Colonic mucosa (tissue), 4 donors: ENCODE data around the gene FHIT. TPM values are rescaled to one million over a fixed set of nuclear protein-coding genes. Genes with fewer than 3 reads are reported as not detected.

ENCODE experiments used
- DNase-seq: peaks from one replicate; pipeline ENCODE4 v3.0.0-alpha.2; 2020
- H3K27ac ChIP-seq: fragments of 200-600 bp; one replicate; pipeline ENCODE4 v1.8.0; 2021
- H3K27me3 ChIP-seq: fragments of 200-600 bp; one replicate; pipeline ENCODE4 v1.8.0; 2021
- H3K36me3 ChIP-seq: fragments of 200-600 bp; one replicate; pipeline ENCODE4 v1.8.0; 2021
- H3K4me1 ChIP-seq: fragments of 200-600 bp; one replicate; pipeline ENCODE4 v1.8.0; 2021; ENCODE audit warnings: mild to moderate bottlenecking
- H3K4me3 ChIP-seq: fragments of 200-600 bp; one replicate; pipeline ENCODE4 v1.8.0; 2021
- H3K9ac ChIP-seq, 2 donors: one replicate each; pipeline ENCODE4 v1.7.0; 2013; ENCODE audit warnings: control low read depth in 2 of 2, low read depth in 2 of 2, low read length in 2 of 2
- H3K9me3 ChIP-seq: fragments of 200-600 bp; one replicate; pipeline ENCODE4 v1.8.0; 2021
- CTCF ChIP-seq: fragments of 200-600 bp; IDR thresholded peaks from one replicate; pipeline ENCODE4 v1.8.0; 2022; ENCODE audit warnings: antibody characterized with exemption, mild to moderate bottlenecking
- intact Hi-C: fragments of 100-400 bp; cut with DNase I; formaldehyde crosslinking; loops from one replicate; pipeline ENCODE4 v1.14.1; 2022
- total RNA-seq, 2 donors: library from RNA; stranded (reverse); fragmentation: NEBNext Ultra II Directional in 1 of 2; extraction: Animal tissue kit (Norgen Biotek cat#: 25700) in 1 of 2; gene quantifications; one replicate each; pipeline ENCODE4 v1.2.1, GENCODE V29; 2021
- donor health status: healthy.
- donor health status: DM: no; HTN: no; CAD: no.
- donor health status: DM: no; HTN: no; CAD: no.

Gene FHIT
- total RNA-seq, 2 donors from 2014 or later = 7.7 to 9.4 TPM

DNA sequence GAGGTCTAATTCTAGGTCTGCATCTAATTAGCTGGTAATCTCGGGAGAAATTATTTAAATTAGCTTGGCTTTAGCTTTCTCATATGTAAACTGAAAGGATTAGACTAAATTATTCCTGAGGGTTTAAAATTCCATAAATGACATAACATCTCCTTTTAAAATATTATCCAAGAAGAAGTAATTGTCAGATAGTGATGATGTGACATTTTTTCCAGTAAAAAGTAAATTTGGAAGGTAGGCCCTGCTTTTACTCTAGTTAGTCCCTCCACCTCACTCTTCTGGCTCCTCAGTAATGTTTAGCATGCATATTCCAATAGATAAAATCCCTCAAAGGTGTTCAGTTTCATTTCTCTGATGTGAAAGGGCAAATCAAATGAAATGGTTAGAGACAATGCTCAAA is 215.7 kb downstream of the FHIT start:
- no peaks in the 10 kb centered on the region for H3K36me3 ChIP-seq
- DNase-seq = no peak
- no peaks in the 10 kb centered on the region for H3K9me3 ChIP-seq
- H3K4me1 ChIP-seq = no peaks in the 10 kb centered on the region
- no peak overlapping the region for H3K27ac ChIP-seq
- intact Hi-C loops = no loop called here
- H3K4me3 ChIP-seq = no peak overlapping the region
- H3K9ac ChIP-seq = no peak overlapping the region
- no peak for TF ChIP-seq CTCF
- H3K27me3 ChIP-seq = no peaks in the 10 kb centered on the region

DNA sequence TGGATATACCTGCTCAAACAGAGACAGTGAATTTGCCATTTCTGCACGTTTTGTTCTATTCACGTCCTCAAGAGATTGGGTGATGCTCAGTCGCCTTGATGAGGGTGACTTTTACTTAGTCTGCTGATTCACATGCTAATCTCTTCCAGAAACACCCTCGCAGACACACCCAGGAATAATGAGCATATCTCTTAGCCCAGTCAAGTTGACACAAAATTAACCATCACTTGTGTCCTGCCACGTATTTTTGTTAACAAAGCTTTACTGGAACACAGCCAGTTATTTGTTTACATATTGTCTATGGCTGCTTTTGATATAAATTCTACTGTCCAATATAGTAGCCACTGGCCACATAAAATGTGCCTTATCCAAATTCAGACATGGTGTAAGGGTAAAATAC is 218.3 kb downstream of the FHIT start:
- Histone ChIP-seq H3K27me3 (no peaks in the 10 kb centered on the region), H3K9me3 (no peaks in the 10 kb centered on the region), H3K4me3 (no peak overlapping the region), H3K36me3 (no peaks in the 10 kb centered on the region), H3K9ac (no peak overlapping the region), H3K4me1 (no peaks in the 10 kb centered on the region), H3K27ac (no peak overlapping the region)
- TF ChIP-seq CTCF = no peak
- DNase-seq = no peak
- intact Hi-C loops = no loop called here

DNA sequence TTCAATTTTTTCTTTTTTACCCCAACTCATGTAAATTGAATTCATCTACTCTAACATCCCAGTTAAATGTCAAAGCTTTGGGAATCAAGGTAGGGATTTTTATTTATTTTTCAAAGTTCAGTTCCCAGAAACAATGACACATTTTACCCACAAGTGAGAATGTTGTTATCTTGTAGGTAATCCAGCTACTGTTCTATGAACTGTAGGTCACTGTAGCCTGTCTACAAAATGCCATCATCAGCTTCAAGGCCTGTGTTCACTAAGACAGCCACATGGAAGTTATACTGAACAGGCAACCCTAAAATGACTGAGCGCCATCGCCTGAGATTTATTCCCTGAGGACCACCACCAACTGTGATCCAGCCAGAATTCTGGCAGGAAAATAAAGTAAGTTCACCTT is 219.7 kb downstream of the FHIT start:
- H3K36me3 ChIP-seq = no peaks in the 10 kb centered on the region
- no peak for TF ChIP-seq CTCF
- no peaks in the 10 kb centered on the region for H3K9me3 ChIP-seq
- H3K4me3 ChIP-seq = no peak overlapping the region
- no peaks in the 10 kb centered on the region for H3K4me1 ChIP-seq
- H3K27me3 ChIP-seq = no peaks in the 10 kb centered on the region
- intact Hi-C loops = no loop called here
- no peak overlapping the region for H3K9ac ChIP-seq
- no peak for DNase-seq
- H3K27ac ChIP-seq = no peak overlapping the region

- no peaks in the 10 kb centered on the region for H3K27me3 ChIP-seq
- no peaks in the 10 kb centered on the region for H3K36me3 ChIP-seq
- no peak overlapping the region for H3K9ac ChIP-seq
- no peaks in the 10 kb centered on the region for H3K4me1 ChIP-seq
- intact Hi-C loops = no loop called here
- H3K4me3 ChIP-seq = no peak overlapping the region
- TF ChIP-seq CTCF = no peak
- H3K27ac ChIP-seq = no peak overlapping the region
- no peak for DNase-seq
- no peaks in the 10 kb centered on the region for H3K9me3 ChIP-seq
These were observed 220.7 kb downstream of the FHIT start for GRCh38 chr3:61030469-61031035.

GRCh38 chr3:61029194-61029593 is 222.1 kb downstream of the FHIT start:
- no peak for DNase-seq
- Histone ChIP-seq H3K36me3 (no peaks in the 10 kb centered on the region), H3K9me3 (no peaks in the 10 kb centered on the region), H3K9ac (no peak overlapping the region), H3K4me1 (no peaks in the 10 kb centered on the region), H3K27me3 (no peaks in the 10 kb centered on the region), H3K4me3 (no peak overlapping the region), H3K27ac (no peak overlapping the region)
- intact Hi-C loops = no loop called here
- TF ChIP-seq CTCF = no peak
